Lower leg skin (tissue), 3 donors: Measurements from ENCODE around the gene FAM163A.

Experiments used
- CTCF ChIP-seq, 3 donors: fragments of 450-650 bp; IDR thresholded peaks; one replicate each; pipeline ENCODE4 v1.5.1; 2016; ENCODE audit warnings: antibody characterized with exemption in 3 of 3, mild to moderate bottlenecking in 3 of 3, moderate library complexity in 2 of 3
- POLR2A ChIP-seq, 2 donors: fragments of 450-650 bp; IDR thresholded peaks; one replicate each; pipeline ENCODE4 v1.6.1; 2016 to 2017; ENCODE audit warnings: antibody characterized with exemption in 2 of 2, mild to moderate bottlenecking in 1 of 2, moderate library complexity in 1 of 2

GRCh38 chr1:179728271-179728670, 14.8 kb upstream of the FAM163A start:
- TF ChIP-seq CTCF (IDR thresholded peaks at IDR 0.05): no peak
- TF ChIP-seq POLR2A (IDR thresholded peaks at IDR 0.05): no peak
